ENCODE results near the gene MBNL3. TPM values are rescaled to one million over a fixed set of nuclear protein-coding genes. Genes with fewer than 3 reads are reported as not detected.

Gene MBNL3
- total and polyA plus RNA-seq, 2 donors (not counting 3 experiments of a cell fraction or from before 2014, with no cell fraction given) = 1.8 to 5.6 TPM

DNA sequence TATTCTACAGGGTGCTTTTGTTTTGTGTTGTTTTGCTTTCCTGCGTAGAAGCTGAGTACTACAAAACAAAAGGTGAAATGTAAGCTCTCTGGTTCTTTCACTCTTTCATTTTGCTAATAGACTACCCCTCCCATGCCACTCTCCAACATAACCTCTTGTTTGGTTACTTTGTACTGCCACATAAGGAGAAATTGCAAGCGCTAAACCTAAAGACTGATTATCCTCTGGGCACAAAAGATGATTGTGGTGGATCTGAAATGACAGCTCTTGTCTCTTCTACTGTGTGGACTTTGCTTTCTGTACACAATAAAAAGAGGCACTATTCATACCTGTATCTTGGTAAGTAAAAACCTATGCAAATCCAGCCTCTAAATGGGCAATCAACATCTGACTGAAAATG lies 5.3 kb downstream of the MBNL3 start:
- H3K27ac ChIP-seq (ENCODE audit: insufficient read depth, low read depth, low read length) = no peak overlapping the region
- H4K20me1 ChIP-seq (replicated peaks; ENCODE audit: control insufficient read depth, extremely low read depth, insufficient read depth, low read length) = no peaks in the 10 kb centered on the region
- no peak overlapping the region for H2AFZ ChIP-seq (ENCODE audit: low read depth, low read length)
- no TSS peak for BruUV-seq (replicated peaks)
- no peaks in the 10 kb centered on the region for H3K9me1 ChIP-seq (replicated peaks; ENCODE audit: control insufficient read depth, extremely low read depth, insufficient read depth, low read length)
- intact Hi-C loops (cut with micrococcal nuclease) (loop anchor here (5.0 to 10.0 kb wide), 5 partner anchors 131 to 649 kb away; partner anchors contain the start of gene RAP2C), dilution Hi-C loops (cut with MboI; ENCODE audit: extremely low pct_ligation_motif_present, low sequenced_read_pairs) (no loop called here)
- no peak overlapping the region for H3K4me3 ChIP-seq (replicated peaks in 1 of 3; ENCODE audit: insufficient read depth in 1 of 3, low read depth in 1 of 3, low read length in 3 of 3)
- no peaks in the 10 kb centered on the region for H3K9me3 ChIP-seq (replicated peaks; ENCODE audit: control insufficient read depth, insufficient read depth, low read length)
- no peaks in the 10 kb centered on the region for H3K27me3 ChIP-seq (ENCODE audit: control insufficient read depth in 2 of 2, insufficient read depth in 2 of 2, low read length in 2 of 2)
- FAIRE-seq = no peak
- no peaks in the 10 kb centered on the region for H3K36me3 ChIP-seq (ENCODE audit: control insufficient read depth in 2 of 2, extremely low read depth in 1 of 2, insufficient read depth in 2 of 2, low read length in 2 of 2)
- DNase-seq (ENCODE audit: low read depth, low spot score) = no peak
- ChIA-PET POLR2A (no interaction called here), CTCF (no interaction called here)
- no peak overlapping the region for H3K4me2 ChIP-seq (ENCODE audit: insufficient read depth, low read length)
- TF ChIP-seq FOS (IDR thresholded peaks at IDR 0.05; ENCODE audit: borderline replicate concordance, insufficient read depth, low read length) = no peak
- TF ChIP-seq, protein P1, sequence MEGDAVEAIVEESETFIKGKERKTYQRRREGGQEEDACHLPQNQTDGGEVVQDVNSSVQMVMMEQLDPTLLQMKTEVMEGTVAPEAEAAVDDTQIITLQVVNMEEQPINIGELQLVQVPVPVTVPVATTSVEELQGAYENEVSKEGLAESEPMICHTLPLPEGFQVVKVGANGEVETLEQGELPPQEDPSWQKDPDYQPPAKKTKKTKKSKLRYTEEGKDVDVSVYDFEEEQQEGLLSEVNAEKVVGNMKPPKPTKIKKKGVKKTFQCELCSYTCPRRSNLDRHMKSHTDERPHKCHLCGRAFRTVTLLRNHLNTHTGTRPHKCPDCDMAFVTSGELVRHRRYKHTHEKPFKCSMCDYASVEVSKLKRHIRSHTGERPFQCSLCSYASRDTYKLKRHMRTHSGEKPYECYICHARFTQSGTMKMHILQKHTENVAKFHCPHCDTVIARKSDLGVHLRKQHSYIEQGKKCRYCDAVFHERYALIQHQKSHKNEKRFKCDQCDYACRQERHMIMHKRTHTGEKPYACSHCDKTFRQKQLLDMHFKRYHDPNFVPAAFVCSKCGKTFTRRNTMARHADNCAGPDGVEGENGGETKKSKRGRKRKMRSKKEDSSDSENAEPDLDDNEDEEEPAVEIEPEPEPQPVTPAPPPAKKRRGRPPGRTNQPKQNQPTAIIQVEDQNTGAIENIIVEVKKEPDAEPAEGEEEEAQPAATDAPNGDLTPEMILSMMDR (IDR thresholded peaks at IDR 0.05; ENCODE audit: extremely low read depth in 1 of 2, insufficient read depth in 1 of 2, low read depth in 1 of 2, low read length in 2 of 2) = no peak
- TF ChIP-seq MYC (IDR thresholded peaks at IDR 0.05; ENCODE audit: low read depth, low read length) = no peak
- TF ChIP-seq GATA2 (IDR thresholded peaks at IDR 0.05; ENCODE audit: insufficient read depth, insufficient read length, low read depth, low read length) = no peak
- TF ChIP-seq POLR2A (IDR thresholded peaks at IDR 0.05; ENCODE audit: low read depth, low read length) = no peak
- TF ChIP-seq EZH2 (IDR thresholded peaks at IDR 0.05; ENCODE audit: borderline replicate concordance, low read depth, low read length, severe bottlenecking) = no peak
- H3K4me1 ChIP-seq (ENCODE audit: control insufficient read depth, extremely low read depth, insufficient read depth, low read length) = peaks cover 12% of the 10 kb centered on the region
- no peak overlapping the region for H3K9ac ChIP-seq (replicated peaks; ENCODE audit: extremely low read depth, insufficient read depth, low read length)
- H3K79me2 ChIP-seq (ENCODE audit: control insufficient read depth, insufficient read depth, low read length) = no peaks in the 10 kb centered on the region

GRCh38 chrX:132482632-132483031 lies 6.2 kb downstream of the MBNL3 start:
- DNase-seq (ENCODE audit: low read depth, low spot score) (no peak), FAIRE-seq (no peak)
- Histone ChIP-seq H3K9ac (replicated peaks; ENCODE audit: extremely low read depth, insufficient read depth, low read length) (no peak overlapping the region), H3K9me3 (replicated peaks; ENCODE audit: control insufficient read depth, insufficient read depth, low read length) (no peaks in the 10 kb centered on the region), H4K20me1 (replicated peaks; ENCODE audit: control insufficient read depth, extremely low read depth, insufficient read depth, low read length) (no peaks in the 10 kb centered on the region), H3K4me2 (ENCODE audit: insufficient read depth, low read length) (no peak overlapping the region), H3K27me3 (ENCODE audit: control insufficient read depth in 2 of 2, insufficient read depth in 2 of 2, low read length in 2 of 2) (no peaks in the 10 kb centered on the region), H3K4me3 (replicated peaks in 1 of 3; ENCODE audit: insufficient read depth in 1 of 3, low read depth in 1 of 3, low read length in 3 of 3) (no peak overlapping the region), H3K79me2 (ENCODE audit: control insufficient read depth, insufficient read depth, low read length) (no peaks in the 10 kb centered on the region), H2AFZ (ENCODE audit: low read depth, low read length) (no peak overlapping the region), H3K4me1 (ENCODE audit: control insufficient read depth, extremely low read depth, insufficient read depth, low read length) (peaks cover 12% of the 10 kb centered on the region), H3K9me1 (replicated peaks; ENCODE audit: control insufficient read depth, extremely low read depth, insufficient read depth, low read length) (no peaks in the 10 kb centered on the region), H3K36me3 (ENCODE audit: control insufficient read depth in 2 of 2, extremely low read depth in 1 of 2, insufficient read depth in 2 of 2, low read length in 2 of 2) (no peaks in the 10 kb centered on the region), H3K27ac (ENCODE audit: insufficient read depth, low read depth, low read length) (no peak overlapping the region)
- ChIA-PET POLR2A (no interaction called here), CTCF (no interaction called here)
- BruUV-seq (replicated peaks) = no TSS peak
- TF ChIP-seq MYC (IDR thresholded peaks at IDR 0.05; ENCODE audit: low read depth, low read length) (no peak), JUN (IDR thresholded peaks at IDR 0.05; ENCODE audit: borderline replicate concordance, insufficient read depth, insufficient read length, low read depth) (no peak), FOS (IDR thresholded peaks at IDR 0.05; ENCODE audit: borderline replicate concordance, insufficient read depth, low read length) (no peak), POLR2AphosphoS5 (IDR thresholded peaks at IDR 0.05; ENCODE audit: insufficient read depth, low read depth, low read length) (no peak), MAX (IDR thresholded peaks at IDR 0.05; ENCODE audit: insufficient read depth, insufficient read length) (no peak), POLR2A (IDR thresholded peaks at IDR 0.05; ENCODE audit: low read depth, low read length) (no peak), GATA2 (IDR thresholded peaks at IDR 0.05; ENCODE audit: insufficient read depth, insufficient read length, low read depth, low read length) (no peak), EZH2 (IDR thresholded peaks at IDR 0.05; ENCODE audit: borderline replicate concordance, low read depth, low read length, severe bottlenecking) (no peak)
- TF ChIP-seq, protein P1 (IDR thresholded peaks at IDR 0.05; ENCODE audit: extremely low read depth in 1 of 2, insufficient read depth in 1 of 2, low read depth in 1 of 2, low read length in 2 of 2) = no peak
- dilution Hi-C loops (cut with MboI; ENCODE audit: extremely low pct_ligation_motif_present, low sequenced_read_pairs) = no loop called here
- intact Hi-C loops (cut with micrococcal nuclease) = loop anchor here (5.0 to 10.0 kb wide), 5 partner anchors 132 to 648 kb away; partner anchors contain the start of gene RAP2C
